Adrenal gland (tissue), 12 donors: Measurements from ENCODE around the gene NOD2. TPM values are rescaled to one million over a fixed set of nuclear protein-coding genes. Genes with fewer than 3 reads are reported as not detected.

ENCODE experiments used
- DNase-seq, 7 donors: peaks; one replicate each; pipeline ENCODE4 v3.0.0-alpha.2; 2019 to 2020
- H3K27ac ChIP-seq, 5 donors: fragments of 200-600 bp; sonication (generic) in 4 of 5; 1 replicate in 3 of 5; 2 replicates in 2 of 5; pipeline versions ENCODE4 v1.5.1 to v1.8.0; 2016 to 2020; ENCODE audit warnings: mild to moderate bottlenecking in 1 of 5
- H3K27me3 ChIP-seq: fragments of 200-600 bp; 2 replicates; pipeline ENCODE4 v1.8.0; 2021
- H3K36me3 ChIP-seq, 2 donors: fragments of 200-600 bp; replicated peaks in 1 of 2; 1 replicate in 1 of 2; 2 replicates in 1 of 2; pipeline versions ENCODE4 v1.5.1 to v1.8.0; 2018 to 2022
- H3K4me1 ChIP-seq, 2 donors: fragments of 200-600 bp; replicated peaks in 1 of 2; 1 replicate in 1 of 2; 2 replicates in 1 of 2; pipeline versions ENCODE4 v1.5.1 to v1.8.0; 2018 to 2021
- H3K4me3 ChIP-seq, 4 donors: fragments of 200-600 bp; sonication (generic) in 3 of 4; one replicate each; pipeline ENCODE4 v1.5.1; 2016 to 2018
- H3K9me3 ChIP-seq, 3 donors: fragments of 200-600 bp; sonication (generic) in 1 of 3; replicated peaks in 1 of 3; 1 replicate in 2 of 3; 2 replicates in 1 of 3; pipeline versions ENCODE4 v1.5.1 to v1.8.0; 2016 to 2021
- POLR2A ChIP-seq, 2 donors: fragments of 450-650 bp; IDR thresholded peaks; one replicate each; pipeline ENCODE4 v1.6.1; 2017; ENCODE audit warnings: antibody characterized with exemption in 2 of 2, mild to moderate bottlenecking in 2 of 2, moderate library complexity in 1 of 2
- WGBS, 4 donors: extraction: QIAGEN DNeasy Blood & Tissue Kit in 2 of 4; methylation state at CpG; one replicate each; pipeline versions ENCODE4 v1.1.5 to v1.1.7; 2013 to 2017; 5-methylcytosine and 5-hydroxymethylcytosine counted together
- intact Hi-C, 2 donors: fragments of 100-400 bp; cut with DNase I; formaldehyde crosslinking; loops; one replicate each; pipeline versions ENCODE4 v1.14.1 to v1.15.0; 2022 to 2023
- polyA plus RNA-seq, 3 donors: library from polyadenylated mRNA; stranded (reverse); fragments of 200-250 nt in 2 of 3; fragments of 350-450 nt in 1 of 3; fragmentation: Illumina TruSeq in 1 of 3; extraction: RNeasy Lipid Tissue Mini Kit (QIAGEN cat#74804) in 1 of 3; gene quantifications; one replicate each; pipeline ENCODE4 v1.2.3, GENCODE V29; 2013 to 2014
- total RNA-seq, 9 donors: library from RNA; depleted of rRNA in 4 of 9; stranded (reverse); fragments of >200 nt in 4 of 9; fragments of 120-200 nt in 1 of 9; fragmentation: NEBNext Ultra II Directional in 1 of 9; extraction: Animal tissue kit (Norgen Biotek cat#: 25700) in 1 of 9; gene quantifications; one replicate each; pipeline versions ENCODE4 v1.1.0 to v1.2.4, GENCODE V29; 2013 to 2023
- TF ChIP-seq, protein P1 (sequence below), 6 experiments: fragments of 450-650 bp in 4 of 6; fragments of 200-600 bp in 2 of 6; sonication (generic) in 1 of 6; IDR thresholded peaks; 1 replicate in 5 of 6; 2 replicates in 1 of 6; pipeline versions ENCODE4 v1.5.1 to v1.8.0; 2016 to 2021; ENCODE audit warnings: antibody characterized with exemption in 6 of 6, mild to moderate bottlenecking in 2 of 6, moderate library complexity in 1 of 6
- donor health status: healthy with polysubstance abuse.
- donor health status: Bipolar disorder and iron deficiency.
- donor health status: DM: yes; HTN: yes; CAD: no.
- donor health status: DM: no; HTN: no; CAD: no.
- donor health status: DM: no; HTN: no; CAD: no.
- donor health status: DM: yes; HTN: yes; CAD: no.

The NOD2 gene
- total and polyA plus RNA-seq, 12 donors = 0.12 to 3.7 (median 1.1) TPM

DNA sequence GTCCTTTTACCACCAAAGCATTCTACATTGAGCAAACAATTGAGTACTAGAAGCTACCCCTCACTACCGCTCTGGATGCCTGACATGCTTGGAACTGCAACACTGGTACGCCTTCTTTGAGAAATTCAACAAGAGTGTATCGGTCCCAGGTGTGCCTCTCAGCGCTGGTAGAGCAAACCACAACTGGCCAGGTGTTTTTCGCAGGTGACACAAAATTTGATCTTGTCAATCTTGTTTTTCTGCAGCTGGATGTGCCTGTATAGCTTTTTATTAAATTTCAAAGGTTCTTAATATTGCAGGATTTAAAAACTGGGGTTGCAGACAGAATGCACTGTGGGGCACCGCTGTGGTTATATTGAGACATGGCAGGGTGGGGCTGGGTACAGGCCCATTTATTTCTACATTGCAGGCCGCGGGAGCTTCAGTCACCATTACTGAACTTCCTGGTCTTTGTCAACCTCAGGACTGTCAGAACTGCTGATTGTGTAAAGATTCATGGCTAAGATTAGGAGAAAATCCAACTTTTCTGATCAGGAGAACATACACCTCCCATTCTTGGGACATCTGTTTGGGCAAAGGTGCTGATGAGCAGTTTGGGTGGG is 7.8 kb upstream of the NOD2 start:
- Histone ChIP-seq H3K4me3 (no peak overlapping the region), H3K27me3 (no peaks in the 10 kb centered on the region), H3K4me1 (no peaks in the 10 kb centered on the region), H3K36me3 (no peaks in the 10 kb centered on the region), H3K9me3 (no peaks in the 10 kb centered on the region), H3K27ac (peak overlapping the region in 1 of 5 donors; percentile 40)
- intact Hi-C loops = no loop called here
- 79 to 84% (median 81%) methylated on average over 8 of the region's 8 CpGs for WGBS, 4 donors
- TF ChIP-seq, protein P1, sequence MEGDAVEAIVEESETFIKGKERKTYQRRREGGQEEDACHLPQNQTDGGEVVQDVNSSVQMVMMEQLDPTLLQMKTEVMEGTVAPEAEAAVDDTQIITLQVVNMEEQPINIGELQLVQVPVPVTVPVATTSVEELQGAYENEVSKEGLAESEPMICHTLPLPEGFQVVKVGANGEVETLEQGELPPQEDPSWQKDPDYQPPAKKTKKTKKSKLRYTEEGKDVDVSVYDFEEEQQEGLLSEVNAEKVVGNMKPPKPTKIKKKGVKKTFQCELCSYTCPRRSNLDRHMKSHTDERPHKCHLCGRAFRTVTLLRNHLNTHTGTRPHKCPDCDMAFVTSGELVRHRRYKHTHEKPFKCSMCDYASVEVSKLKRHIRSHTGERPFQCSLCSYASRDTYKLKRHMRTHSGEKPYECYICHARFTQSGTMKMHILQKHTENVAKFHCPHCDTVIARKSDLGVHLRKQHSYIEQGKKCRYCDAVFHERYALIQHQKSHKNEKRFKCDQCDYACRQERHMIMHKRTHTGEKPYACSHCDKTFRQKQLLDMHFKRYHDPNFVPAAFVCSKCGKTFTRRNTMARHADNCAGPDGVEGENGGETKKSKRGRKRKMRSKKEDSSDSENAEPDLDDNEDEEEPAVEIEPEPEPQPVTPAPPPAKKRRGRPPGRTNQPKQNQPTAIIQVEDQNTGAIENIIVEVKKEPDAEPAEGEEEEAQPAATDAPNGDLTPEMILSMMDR (IDR thresholded peaks at IDR 0.05) = no peak
- no peak for TF ChIP-seq POLR2A (IDR thresholded peaks at IDR 0.05)
- peak in 2 of 7 donors; percentile 16 to 26 for DNase-seq

DNA sequence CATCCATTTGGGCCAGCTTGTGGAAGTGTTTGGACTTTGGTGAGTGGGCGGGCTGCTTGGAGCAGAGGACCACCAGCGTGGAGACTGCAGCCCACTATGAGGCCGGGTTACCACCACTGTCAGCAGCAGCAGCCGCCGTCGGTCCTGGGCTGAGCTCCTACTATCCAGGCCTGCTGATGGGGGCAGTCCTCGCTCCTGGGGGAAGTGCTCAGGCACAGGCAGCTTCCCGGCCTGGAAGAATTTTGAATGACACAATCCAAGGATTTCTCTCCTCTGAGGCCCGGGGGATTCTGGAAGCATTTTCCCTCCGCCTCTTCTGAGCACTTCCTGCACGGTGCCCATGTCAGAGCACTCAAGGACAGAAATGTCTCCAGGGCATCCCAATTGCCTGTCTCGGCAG is 5.3 kb upstream of the NOD2 start:
- Histone ChIP-seq H3K4me3 (no peak overlapping the region), H3K27me3 (no peaks in the 10 kb centered on the region), H3K9me3 (no peaks in the 10 kb centered on the region), H3K27ac (no peak overlapping the region), H3K4me1 (no peaks in the 10 kb centered on the region), H3K36me3 (no peaks in the 10 kb centered on the region)
- WGBS, 4 donors = 41 to 50% (median 44%) methylated on average over 10 to 12 of the region's 12 CpGs
- TF ChIP-seq, protein P1 (IDR thresholded peaks at IDR 0.05) = no peak
- no peak for TF ChIP-seq POLR2A (IDR thresholded peaks at IDR 0.05)
- DNase-seq = peak in 1 of 7 donors; percentile 7
- intact Hi-C loops = no loop called here

DNA sequence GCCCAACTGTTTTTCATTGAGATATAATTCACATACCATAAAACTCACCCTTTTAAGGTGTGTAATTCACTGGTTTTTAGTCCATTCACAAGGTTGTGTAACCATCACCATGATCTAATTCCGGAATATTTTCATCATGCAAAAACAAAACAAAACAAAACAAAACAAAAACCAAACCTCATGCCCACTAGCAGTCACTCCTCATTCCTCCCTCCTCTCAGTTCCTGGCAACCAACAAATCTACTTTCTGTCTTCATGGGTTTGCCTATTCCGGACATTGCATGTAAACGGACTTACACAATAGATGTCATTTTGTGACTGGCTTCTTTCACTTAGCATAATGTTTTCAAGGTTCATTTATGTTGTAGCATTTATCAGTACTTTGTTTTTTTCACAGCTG is 4.5 kb upstream of the NOD2 start:
- WGBS, 4 donors = 65 to 89% (median 82%) methylated on average over 3 of the region's 3 CpGs
- DNase-seq = no peak
- intact Hi-C loops = no loop called here
- H3K27me3 ChIP-seq = no peaks in the 10 kb centered on the region
- no peak overlapping the region for H3K27ac ChIP-seq
- H3K36me3 ChIP-seq = no peaks in the 10 kb centered on the region
- no peak overlapping the region for H3K4me3 ChIP-seq
- no peaks in the 10 kb centered on the region for H3K9me3 ChIP-seq
- TF ChIP-seq POLR2A (IDR thresholded peaks at IDR 0.05) = no peak
- TF ChIP-seq, protein P1 (IDR thresholded peaks at IDR 0.05) = no peak
- peaks cover 0 to 4% of the 10 kb centered on the region in 2 donors for H3K4me1 ChIP-seq

DNA sequence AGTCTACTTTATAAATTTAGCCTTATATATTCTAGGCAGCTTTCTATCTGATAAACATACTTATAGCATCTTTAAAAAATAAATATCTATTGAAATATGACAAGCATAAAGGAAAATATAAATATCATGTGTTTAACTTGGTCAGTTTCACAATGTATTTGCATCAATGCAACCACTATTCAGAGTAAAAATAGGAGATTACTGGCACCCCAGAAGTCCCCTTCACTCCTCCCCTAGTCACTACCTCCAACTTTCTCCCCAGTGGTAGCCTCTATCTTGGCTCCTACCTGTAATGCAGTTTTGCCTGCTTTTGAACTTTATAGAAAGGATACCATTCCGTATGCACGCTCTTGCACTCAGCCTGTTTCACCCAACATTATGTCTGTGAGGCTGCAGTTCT is 3.2 kb upstream of the NOD2 start:
- intact Hi-C loops = loop anchor here in 1 of 2 donors (10.0 kb wide), 1 partner anchor 115 kb away; no protein-coding TSS in a partner anchor
- Histone ChIP-seq H3K9me3 (no peaks in the 10 kb centered on the region), H3K4me3 (no peak overlapping the region), H3K36me3 (no peaks in the 10 kb centered on the region), H3K27ac (no peak overlapping the region), H3K4me1 (peaks cover 0 to 5% of the 10 kb centered on the region in 2 donors), H3K27me3 (no peaks in the 10 kb centered on the region)
- TF ChIP-seq, protein P1 (IDR thresholded peaks at IDR 0.05) = no peak
- no peak for TF ChIP-seq POLR2A (IDR thresholded peaks at IDR 0.05)
- DNase-seq = no peak
- WGBS, 4 donors = 91 to 99% (median 95%) methylated on average over 2 of the region's 2 CpGs
